Fibroblast of pulmonary artery (primary cell): ENCODE measurements around the gene PPM1D.

Experiments used
- DNase-seq: peaks from one replicate; pipeline ENCODE4 v3.0.0-alpha.2; 2010; ENCODE audit warnings: low read depth
- H3K4me3 ChIP-seq: replicated peaks from 2 replicates; pipeline ENCODE4 v1.5.1; 2011; ENCODE audit warnings: low read depth, mild to moderate bottlenecking, control low read depth, low read length, moderate library complexity
- CTCF ChIP-seq: IDR thresholded peaks from 2 replicates; pipeline ENCODE4 v1.5.1; 2011; ENCODE audit warnings: mild to moderate bottlenecking, control low read depth, low read length, inconsistent platforms; ENCODE audit errors: missing control alignments

Gene PPM1D

DNA sequence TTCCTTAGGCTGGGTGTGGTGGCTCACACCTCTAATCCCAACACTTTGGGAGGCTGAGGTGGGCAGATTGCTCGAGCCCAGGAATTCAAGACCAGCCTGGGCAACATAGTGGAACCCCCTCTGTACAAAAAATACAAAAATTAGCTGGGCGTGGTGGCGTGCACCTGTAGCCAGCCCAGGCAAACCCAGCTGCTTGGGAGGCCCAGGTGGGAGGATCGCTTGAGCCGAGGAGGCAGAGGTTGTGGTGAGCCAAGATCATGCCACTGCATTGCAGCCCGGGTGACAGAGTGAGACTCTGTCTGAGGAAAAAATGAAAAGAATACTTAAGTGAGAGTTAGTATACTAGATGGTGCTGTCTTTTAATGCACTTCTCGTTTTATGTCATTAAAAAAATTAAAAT is 15.1 kb downstream of the PPM1D start:
- no peak for DNase-seq
- no peak for TF ChIP-seq CTCF
- no peak overlapping the region for H3K4me3 ChIP-seq

GRCh38 chr17:60615840-60616239 is 15.8 kb downstream of the PPM1D start:
- no peak overlapping the region for H3K4me3 ChIP-seq
- DNase-seq: no peak
- no peak for TF ChIP-seq CTCF

- no peak for DNase-seq
- TF ChIP-seq CTCF: no peak
- no peak overlapping the region for H3K4me3 ChIP-seq
These were observed 18.1 kb downstream of the PPM1D start for GRCh38 chr17:60618080-60618479.

DNA sequence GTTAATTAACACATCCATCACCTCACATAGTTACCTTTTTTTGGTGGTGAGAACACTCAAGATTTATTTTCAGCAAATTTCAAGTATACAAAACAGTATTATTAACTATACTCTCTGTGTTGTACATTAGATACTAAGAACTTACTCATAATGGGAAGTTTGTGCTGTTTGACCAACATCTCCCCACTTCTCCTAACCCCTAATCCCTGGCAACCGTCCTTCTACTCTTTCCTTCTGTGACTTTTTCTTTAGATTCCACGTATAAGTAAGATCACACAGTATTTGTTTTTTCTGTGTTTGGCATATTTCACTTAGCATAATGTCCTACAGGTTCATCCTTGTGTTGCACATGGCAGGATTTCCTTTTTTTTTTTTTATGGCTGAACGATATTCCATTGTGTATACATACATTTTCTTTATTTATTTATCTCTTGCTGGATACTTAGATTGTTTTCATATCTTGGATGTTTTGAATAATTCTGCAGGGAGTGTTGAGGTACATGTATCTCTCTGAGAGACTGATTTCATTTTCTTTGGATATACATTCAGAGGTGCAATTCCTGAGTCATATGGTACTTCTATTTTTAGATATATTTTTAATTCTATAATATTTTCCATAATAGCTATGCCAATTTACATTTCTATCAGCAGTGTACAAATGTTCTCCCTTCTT is 19.0 kb downstream of the PPM1D start:
- no peak overlapping the region for H3K4me3 ChIP-seq
- no peak for DNase-seq
- no peak for TF ChIP-seq CTCF

GRCh38 chr17:60622961-60623360 is 23.0 kb downstream of the PPM1D start:
- DNase-seq: no peak
- no peak for TF ChIP-seq CTCF
- H3K4me3 ChIP-seq: no peak overlapping the region

DNA sequence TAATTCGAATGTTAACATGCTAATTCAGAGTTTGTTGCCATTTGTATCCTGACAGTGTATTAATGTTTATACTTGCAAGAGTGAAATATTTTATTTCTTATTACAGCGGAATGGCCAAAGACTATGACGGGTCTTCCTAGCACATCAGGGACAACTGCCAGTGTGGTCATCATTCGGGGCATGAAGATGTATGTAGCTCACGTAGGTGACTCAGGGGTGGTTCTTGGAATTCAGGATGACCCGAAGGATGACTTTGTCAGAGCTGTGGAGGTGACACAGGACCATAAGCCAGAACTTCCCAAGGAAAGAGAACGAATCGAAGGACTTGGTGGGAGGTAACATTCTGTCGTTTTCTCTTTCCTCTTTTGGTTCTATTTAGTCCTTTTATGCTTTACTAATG is 23.4 kb downstream of the PPM1D start:
- DNase-seq: no peak
- H3K4me3 ChIP-seq: no peak overlapping the region
- no peak for TF ChIP-seq CTCF

GRCh38 chr17:60627124-60627523 is 27.1 kb downstream of the PPM1D start:
- TF ChIP-seq CTCF: no peak
- no peak for DNase-seq
- no peak overlapping the region for H3K4me3 ChIP-seq
